Measurements from ENCODE around the gene XPO6.

DNA sequence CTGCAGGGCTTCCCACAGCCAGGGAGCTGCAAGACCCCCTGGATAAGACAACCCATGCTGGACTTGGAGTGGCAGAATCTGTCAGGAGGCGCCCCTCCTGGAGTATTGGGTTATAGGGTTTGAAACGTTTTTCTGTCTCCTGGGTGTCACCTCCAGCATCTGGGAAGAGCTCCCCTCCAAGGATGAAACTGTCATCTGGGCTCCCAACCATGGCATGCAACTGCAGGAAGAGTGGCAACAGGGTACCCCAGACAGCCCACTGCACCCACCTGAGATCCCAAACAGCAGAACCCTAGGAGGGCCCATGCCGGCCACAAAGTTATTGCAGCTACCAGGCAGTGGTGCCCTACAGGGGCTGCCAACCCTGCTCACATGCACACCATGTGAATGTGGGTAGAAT is 147.6 kb downstream of the XPO6 start:
- no peak for TF ChIP-seq POLR2A (IDR thresholded peaks at IDR 0.05)
- TF ChIP-seq, protein P1, sequence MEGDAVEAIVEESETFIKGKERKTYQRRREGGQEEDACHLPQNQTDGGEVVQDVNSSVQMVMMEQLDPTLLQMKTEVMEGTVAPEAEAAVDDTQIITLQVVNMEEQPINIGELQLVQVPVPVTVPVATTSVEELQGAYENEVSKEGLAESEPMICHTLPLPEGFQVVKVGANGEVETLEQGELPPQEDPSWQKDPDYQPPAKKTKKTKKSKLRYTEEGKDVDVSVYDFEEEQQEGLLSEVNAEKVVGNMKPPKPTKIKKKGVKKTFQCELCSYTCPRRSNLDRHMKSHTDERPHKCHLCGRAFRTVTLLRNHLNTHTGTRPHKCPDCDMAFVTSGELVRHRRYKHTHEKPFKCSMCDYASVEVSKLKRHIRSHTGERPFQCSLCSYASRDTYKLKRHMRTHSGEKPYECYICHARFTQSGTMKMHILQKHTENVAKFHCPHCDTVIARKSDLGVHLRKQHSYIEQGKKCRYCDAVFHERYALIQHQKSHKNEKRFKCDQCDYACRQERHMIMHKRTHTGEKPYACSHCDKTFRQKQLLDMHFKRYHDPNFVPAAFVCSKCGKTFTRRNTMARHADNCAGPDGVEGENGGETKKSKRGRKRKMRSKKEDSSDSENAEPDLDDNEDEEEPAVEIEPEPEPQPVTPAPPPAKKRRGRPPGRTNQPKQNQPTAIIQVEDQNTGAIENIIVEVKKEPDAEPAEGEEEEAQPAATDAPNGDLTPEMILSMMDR (IDR thresholded peaks at IDR 0.05) = no peak
